IMR-90 (cell line): ENCODE data around the gene UBE2C. TPM values are rescaled to one million over a fixed set of nuclear protein-coding genes. Genes with fewer than 3 reads are reported as not detected.
A peak's percentile ranks its signal among the peaks of the same experiment; 100 is the strongest.

Experiments used
- ATAC-seq: fragments of 200-7000 bp; cut with Tn5 transposase; 2 replicates; pipeline ENCODE4 v1.9.1; 2020; ENCODE audit warnings: low read depth, mild to moderate bottlenecking, moderate library complexity
- BruUV-seq: library from RNA; stranded (reverse); fragments of 400-500 nt; replicated peaks from 2 replicates; lab custom pipeline; 2021; lab: Mats Ljungman, UMichigan
- CTCF ChIA-PET: fragments of 300-600 bp; formaldehyde crosslinking; extraction: SDS; loops from one replicate; lab custom pipeline; 2021; ENCODE audit warnings: antibody characterized with exemption; lab: Yijun Ruan, JAX
- POLR2A ChIA-PET: fragments of 300-600 bp; sonication (Branson Sonifier 250); formaldehyde crosslinking; loops from one replicate; lab custom pipeline; 2022; ENCODE audit warnings: antibody characterized with exemption; ENCODE audit not compliant: unreplicated experiment; lab: Charles Lee
- DNase-seq: peaks from one replicate; pipeline ENCODE4 v3.0.0; 2013
- H2AFZ ChIP-seq: replicated peaks from 2 replicates; pipeline ENCODE3; 2013; ENCODE audit warnings: low read length, mild to moderate bottlenecking; ENCODE audit not compliant: poor library complexity
- H2AK5ac ChIP-seq: 2 replicates; pipeline ENCODE4 v1.6.1; 2013; ENCODE audit warnings: low read depth, low read length, inconsistent platforms
- H2AK9ac ChIP-seq: replicated peaks from 2 replicates; pipeline ENCODE3; 2013; ENCODE audit warnings: mild to moderate bottlenecking, low read depth, low read length, moderate library complexity; ENCODE audit not compliant: poor library complexity
- H2BK120ac ChIP-seq: 2 replicates; pipeline ENCODE4 v1.6.1; 2013; ENCODE audit warnings: low read depth, low read length, inconsistent platforms
- H2BK15ac ChIP-seq: 3 replicates; pipeline ENCODE4 v1.6.1; 2013; ENCODE audit warnings: low read depth, low read length, inconsistent platforms
- H2BK20ac ChIP-seq: 2 replicates; pipeline ENCODE4 v1.6.1; 2013; ENCODE audit warnings: low read depth, mild to moderate bottlenecking, inconsistent platforms, low read length, moderate library complexity
- H2BK5ac ChIP-seq: 2 replicates; pipeline ENCODE4 v1.6.1; 2013; ENCODE audit warnings: mild to moderate bottlenecking, low read depth, low read length, inconsistent platforms; ENCODE audit not compliant: poor library complexity, severe bottlenecking
- H3K14ac ChIP-seq: replicated peaks from 2 replicates; pipeline ENCODE4 v1.6.1; 2013; ENCODE audit warnings: low read depth, low read length, inconsistent platforms
- H3K18ac ChIP-seq: 2 replicates; pipeline ENCODE4 v1.6.1; 2013; ENCODE audit warnings: low read depth, low read length, control low read depth
- H3K23ac ChIP-seq: 2 replicates; pipeline ENCODE4 v1.6.1; 2013; ENCODE audit warnings: low read depth, low read length, inconsistent platforms
- H3K27ac ChIP-seq: 2 replicates; pipeline ENCODE4 v1.5.1; 2013; ENCODE audit warnings: mild to moderate bottlenecking, control low read depth, low read length; ENCODE audit not compliant: insufficient read depth
- H3K27me3 ChIP-seq: 2 replicates; pipeline ENCODE4 v1.6.1; 2013; ENCODE audit warnings: low read length; ENCODE audit not compliant: control insufficient read depth, insufficient read depth
- H3K36me3 ChIP-seq: 2 replicates; pipeline ENCODE4 v1.6.1; 2013; ENCODE audit warnings: low read length, mixed read lengths; ENCODE audit not compliant: control insufficient read depth, insufficient read depth
- H3K4ac ChIP-seq: 2 replicates; pipeline ENCODE4 v1.6.1; 2013; ENCODE audit warnings: low read depth, low read length, inconsistent platforms
- H3K4me1 ChIP-seq: 2 replicates; pipeline ENCODE4 v1.6.1; 2013; ENCODE audit warnings: low read length, mixed read lengths; ENCODE audit not compliant: control insufficient read depth, insufficient read depth
- H3K4me2 ChIP-seq: 2 replicates; pipeline ENCODE4 v1.6.1; 2013; ENCODE audit warnings: low read depth, mild to moderate bottlenecking, control low read depth, low read length, moderate library complexity
- H3K4me3 ChIP-seq: 2 replicates; pipeline ENCODE4 v1.5.1; 2013; ENCODE audit warnings: low read depth, mild to moderate bottlenecking, control low read depth, low read length, moderate library complexity; ENCODE audit not compliant: insufficient read depth
- H3K56ac ChIP-seq: 2 replicates; pipeline ENCODE4 v1.6.1; 2013; ENCODE audit warnings: low read length, inconsistent platforms; ENCODE audit not compliant: insufficient read depth; ENCODE audit errors: extremely low read depth
- H3K79me1 ChIP-seq, 2 experiments: 2 replicates each; pipeline ENCODE4 v1.6.1; 2013; ENCODE audit warnings: low read length in 2 of 2, inconsistent platforms in 1 of 2, low read depth in 1 of 2
- H3K9ac ChIP-seq: 2 replicates; pipeline ENCODE4 v1.6.1; 2013; ENCODE audit warnings: low read depth, low read length, control low read depth
- H3K9me1 ChIP-seq: 2 replicates; pipeline ENCODE4 v1.6.1; 2013; ENCODE audit warnings: low read length, inconsistent platforms; ENCODE audit not compliant: insufficient read depth
- H3K9me3 ChIP-seq: 2 replicates; pipeline ENCODE4 v1.6.1; 2013; ENCODE audit warnings: low read length; ENCODE audit not compliant: control insufficient read depth, insufficient read depth
- H4K20me1 ChIP-seq: 2 replicates; pipeline ENCODE4 v1.6.1; 2013; ENCODE audit warnings: low read length, inconsistent platforms; ENCODE audit not compliant: insufficient read depth
- H4K5ac ChIP-seq: 2 replicates; pipeline ENCODE4 v1.6.1; 2013; ENCODE audit warnings: mild to moderate bottlenecking, low read depth, low read length, control low read depth
- H4K8ac ChIP-seq, 2 experiments: 2 replicates each; pipeline ENCODE4 v1.6.1; 2013; ENCODE audit warnings: low read depth in 2 of 2, low read length in 2 of 2, control low read depth in 1 of 2, inconsistent platforms in 1 of 2
- H4K91ac ChIP-seq: 2 replicates; pipeline ENCODE4 v1.6.1; 2013; ENCODE audit warnings: low read depth, low read length, inconsistent platforms; ENCODE audit not compliant: insufficient read depth
- NFE2L2 ChIP-seq: fragments of 150-350 bp; IDR thresholded peaks from 2 replicates; pipeline ENCODE4 v1.6.1; 2016; ENCODE audit warnings: low read depth, mild to moderate bottlenecking, low read length
- POLR2A ChIP-seq: IDR thresholded peaks from 2 replicates; pipeline ENCODE4 v1.6.1; 2012; ENCODE audit warnings: mild to moderate bottlenecking, low read depth, low read length
- RFX5 ChIP-seq: IDR thresholded peaks from 2 replicates; pipeline ENCODE4 v1.8.0; 2012; ENCODE audit warnings: low read depth, mild to moderate bottlenecking, low read length, moderate library complexity
- SMC3 ChIP-seq: fragments of 150-350 bp; IDR thresholded peaks from 2 replicates; pipeline ENCODE4 v1.6.1; 2016; ENCODE audit warnings: low read depth, mild to moderate bottlenecking, antibody characterized with exemption, low read length, moderate library complexity
- USF2 ChIP-seq: fragments of 150-350 bp; IDR thresholded peaks from 2 replicates; pipeline ENCODE4 v1.6.1; 2017; ENCODE audit warnings: mild to moderate bottlenecking, antibody characterized with exemption, low read length, low read depth
- WGBS, 2 experiments: methylation state at CpG; one replicate each; pipeline versions ENCODE4 v1.1.5 to v1.1.7; 2013; ENCODE audit warnings: missing lambda C conversion rate in 2 of 2; ENCODE audit not compliant: insufficient read length in 1 of 2; ENCODE audit errors: extremely low coverage in 2 of 2; 5-methylcytosine and 5-hydroxymethylcytosine counted together
- dilution Hi-C: fragments of 300-500 bp; cut with HindIII; formaldehyde crosslinking; loops from one replicate; pipeline ENCODE4 v1.14.3; 2018; ENCODE audit warnings: low sequenced_read_pairs; ENCODE audit not compliant: unreplicated experiment
- in situ Hi-C: fragments of 300-500 bp; cut with MboI; formaldehyde crosslinking; loops from 3 replicates; pipeline ENCODE4 v1.14.3; 2019; ENCODE audit warnings: low sequenced_read_pairs, inconsistent platforms, mixed read lengths
- intact Hi-C: fragments of 100-400 bp; cut with micrococcal nuclease; formaldehyde crosslinking; loops from 2 replicates; pipeline ENCODE4 v1.10.0; 2022
- polyA plus RNA-seq, 3 experiments: library from polyadenylated mRNA; depleted of rRNA; stranded (reverse); fragments of >200 nt; gene quantifications; 2 replicates each; pipeline ENCODE4 v1.2.3, GENCODE V29; 2012; ENCODE audit warnings: low replicate concordance in 1 of 3
- total RNA-seq: library from RNA; depleted of rRNA; stranded (reverse); fragments of >200 nt; gene quantifications from 2 replicates; pipeline ENCODE4 v1.2.3, GENCODE V29; 2012

The UBE2C gene
- total and polyA plus RNA-seq, 2 of the 4 experiments (the other 2 are of a cell fraction), result 43.4 to 120 TPM

- peaks cover 12% of the 10 kb centered on the region; the same call in 1 of the 2 replicates for H4K20me1 ChIP-seq
- CTCF ChIA-PET, result interaction anchor here (1.4 kb wide), 1 partner anchor 14 kb away, joined by 3 read pairs; no protein-coding TSS in a partner anchor
- H2AK9ac ChIP-seq, result peak overlapping the region; percentile 95
- no peak overlapping the region for H2BK120ac ChIP-seq
- H3K14ac ChIP-seq, result peak overlapping the region; percentile 65
- H3K4ac ChIP-seq, result no peak overlapping the region; the same call in 1 of the 2 replicates
- dilution Hi-C loops (no loop called here), in situ Hi-C loops (no loop called here), intact Hi-C loops (no loop called here)
- peaks cover 12% of the 10 kb centered on the region; the same call in 1 of the 2 replicates for H3K9me1 ChIP-seq
- H2BK20ac ChIP-seq, result no peak overlapping the region
- no peaks in the 10 kb centered on the region for H3K9me3 ChIP-seq
- peak overlapping the region; percentile 77; the same call in 1 of the 2 replicates for H4K91ac ChIP-seq
- peak overlapping the region; percentile 53 for H3K4me3 ChIP-seq
- ATAC-seq, result no peak
- no peak overlapping the region for H3K18ac ChIP-seq
- peak overlapping the region in 1 of 2 experiments; percentile 81; a peak in 2 of 4 replicates for H4K8ac ChIP-seq
- no CpG with 5 or more reads among the region's 7 CpGs for WGBS, 2 experiments
- H2BK15ac ChIP-seq, result no peak overlapping the region
- peaks cover 17% of the 10 kb centered on the region for H3K4me1 ChIP-seq
- BruUV-seq, result TSS peak; percentile 84
- H2AFZ ChIP-seq, result peak overlapping the region; percentile 12
- no peak for TF ChIP-seq RFX5
- TF ChIP-seq USF2, result no peak
- no peak for TF ChIP-seq POLR2A
- TF ChIP-seq NFE2L2, result no peak
- no peak for TF ChIP-seq SMC3
- no peaks in the 10 kb centered on the region for H3K27me3 ChIP-seq
- H3K56ac ChIP-seq, result peak overlapping the region; percentile 70; the same call in 1 of the 2 replicates
- no peak for DNase-seq
- H2BK5ac ChIP-seq, result no peak overlapping the region
- no peak overlapping the region for H4K5ac ChIP-seq
- H3K79me1 ChIP-seq, result peaks cover 19 to 42% of the 10 kb centered on the region in 2 experiments
- no peak overlapping the region for H3K27ac ChIP-seq
- peak overlapping the region; percentile 94 for H3K4me2 ChIP-seq
- POLR2A ChIA-PET, result no interaction called here
- no peak overlapping the region for H2AK5ac ChIP-seq
- peaks cover 21% of the 10 kb centered on the region for H3K36me3 ChIP-seq
- peak overlapping the region; percentile 84 for H3K9ac ChIP-seq
- H3K23ac ChIP-seq, result peak overlapping the region; percentile 77
Observed at GRCh38 chr20:45813489-45813888, 1.0 kb downstream of the UBE2C start.
